ENCODE measurements around the gene POLDIP3. TPM values are rescaled to one million over a fixed set of nuclear protein-coding genes. Genes with fewer than 3 reads are reported as not detected.

The POLDIP3 gene
- total RNA-seq, 5 donors from 2014 or later (not counting 1 experiment from before 2014, with no cell fraction given) = 66.5 to 83.8 (median 81.0) TPM

DNA sequence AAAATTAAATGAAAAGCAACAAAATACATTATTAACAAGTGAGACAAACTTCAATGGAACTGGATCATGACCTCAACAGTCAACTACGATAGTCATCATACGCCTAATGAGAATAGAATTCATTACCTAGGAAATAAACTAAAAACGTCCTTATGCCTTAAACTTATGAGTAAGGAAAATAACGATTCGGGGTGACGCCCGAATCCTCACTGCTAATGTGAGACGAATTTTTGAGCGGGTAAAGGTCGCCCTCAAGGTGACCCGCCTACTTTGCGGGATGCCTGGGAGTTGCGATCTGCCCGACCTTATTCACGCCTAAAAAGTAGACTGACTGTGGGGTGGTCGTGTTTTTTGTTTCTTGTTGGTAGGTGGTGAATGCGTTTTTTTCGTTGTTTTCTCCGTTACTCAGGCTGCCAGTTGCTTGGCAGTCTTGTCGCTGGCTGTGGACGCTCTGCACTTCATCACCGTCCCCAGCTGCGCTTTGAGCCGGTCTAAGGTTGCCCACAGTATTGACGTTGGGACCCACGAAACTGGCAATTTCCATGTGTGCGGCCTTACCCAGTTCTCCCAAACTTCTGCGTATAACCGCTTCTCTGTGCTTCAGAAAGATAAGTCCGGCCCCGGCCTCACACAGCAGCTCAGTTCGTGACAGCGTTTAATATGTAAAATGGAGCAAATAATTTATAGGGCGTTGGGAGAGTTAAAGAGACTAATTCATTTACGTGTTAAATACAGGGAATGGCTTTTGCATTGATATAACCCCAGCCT lies 593 bp upstream of the POLDIP3 start:
- H3K9me3 ChIP-seq = no peaks in the 10 kb centered on the region
- Mint-ChIP-seq H3K27ac (peak overlapping the region; percentile 100), H3K27me3 (no peaks in the 10 kb centered on the region), H3K9me3 (no peaks in the 10 kb centered on the region), H3K4me1 (peaks cover 47 to 54% (median 50%) of the 10 kb centered on the region in 3 donors), H3K36me3 (peaks cover 13% of the 10 kb centered on the region), H3K4me3 (peak overlapping the region; percentile 93 to 94 (median 93))
- peak overlapping the region; percentile 91 for H3K27ac ChIP-seq (ENCODE audit: low read length)
- H3K4me3 ChIP-seq (ENCODE audit: control insufficient read depth in 1 of 2, extremely low read depth in 1 of 2, low read length in 1 of 2) = peak overlapping the region; percentile 35 to 62
- ChIA-PET CTCF (interaction anchor here in 1 of 2 donors (0.8 to 1.2 kb wide), 2 partner anchors 34 to 948 kb away, joined by 3 to 4 read pairs; partner anchors contain the start of gene CYB5R3), POLR2A (interaction anchor here (0.6 to 1.8 kb wide), 10 partner anchors 24 to 525 kb away, joined by 3 to 13 read pairs (median 3); partner anchors contain the start of gene CYB5R3 (in 1 of the 2))
- peak; percentile 61 to 92 (median 86) for DNase-seq
- under 1% methylated on average over 26 of the region's 35 CpGs for WGBS (ENCODE audit: insufficient coverage)
- H3K27me3 ChIP-seq (replicated peaks in 1 of 2; ENCODE audit: control insufficient read depth in 2 of 2, extremely low read depth in 1 of 2, insufficient read depth in 2 of 2, low read length in 1 of 2) = no peaks in the 10 kb centered on the region
- ATAC-seq (replicated peaks in 1 of 4) = peak; percentile 58 to 75 (median 60)
- H3K4me1 ChIP-seq (ENCODE audit: control insufficient read depth in 1 of 2, extremely low read depth in 1 of 2, insufficient read depth in 2 of 2, low read length in 2 of 2) = peaks cover 19 to 47% of the 10 kb centered on the region in 2 experiments
- H3K36me3 ChIP-seq (ENCODE audit: control insufficient read depth in 2 of 2, extremely low read depth in 1 of 2, insufficient read depth in 1 of 2, low read length in 1 of 2) = peaks cover 0 to 19% of the 10 kb centered on the region in 2 donors

- H3K9me3 ChIP-seq = no peaks in the 10 kb centered on the region
- H3K27me3 Mint-ChIP-seq = no peaks in the 10 kb centered on the region
- H3K4me1 Mint-ChIP-seq = peaks cover 59 to 68% (median 62%) of the 10 kb centered on the region in 3 donors
- peaks cover 26 to 61% of the 10 kb centered on the region in 2 experiments for H3K4me1 ChIP-seq (ENCODE audit: control insufficient read depth in 1 of 2, extremely low read depth in 1 of 2, insufficient read depth in 2 of 2, low read length in 2 of 2)
- H3K27ac ChIP-seq (ENCODE audit: low read length) = peak overlapping the region; percentile 91
- peaks cover 0 to 18% of the 10 kb centered on the region in 2 donors for H3K36me3 ChIP-seq (ENCODE audit: control insufficient read depth in 2 of 2, extremely low read depth in 1 of 2, insufficient read depth in 1 of 2, low read length in 1 of 2)
- no peaks in the 10 kb centered on the region for H3K9me3 Mint-ChIP-seq
- peak in 3 of 4 experiments; percentile 1 to 3 (median 3) for ATAC-seq (replicated peaks in 1 of 4)
- ChIA-PET POLR2A (interaction anchor here in 1 of 2 donors (0.8 to 1.8 kb wide), 3 partner anchors 32 to 170 kb away, joined by 3 to 13 read pairs (median 4); no protein-coding TSS in a partner anchor), CTCF (interaction anchor here in 1 of 2 donors (1.2 kb wide), 1 partner anchor 947 kb away, joined by 3 read pairs; no protein-coding TSS in a partner anchor)
- peaks cover 15% of the 10 kb centered on the region for H3K36me3 Mint-ChIP-seq
- H3K27ac Mint-ChIP-seq = peak overlapping the region; percentile 93 to 94
- DNase-seq = peak in 2 of 35 experiments; percentile 4
- 8% methylated on average over 5 of the region's 10 CpGs for WGBS (ENCODE audit: insufficient coverage)
- peak overlapping the region; percentile 62 to 78 for H3K4me3 ChIP-seq (ENCODE audit: control insufficient read depth in 1 of 2, extremely low read depth in 1 of 2, low read length in 1 of 2)
- H3K27me3 ChIP-seq (replicated peaks in 1 of 2; ENCODE audit: control insufficient read depth in 2 of 2, extremely low read depth in 1 of 2, insufficient read depth in 2 of 2, low read length in 1 of 2) = no peaks in the 10 kb centered on the region
- peak overlapping the region; percentile 85 to 93 (median 90) for H3K4me3 Mint-ChIP-seq
These were observed 796 bp downstream of the POLDIP3 start for GRCh38 chr22:42613872-42614301.

DNA sequence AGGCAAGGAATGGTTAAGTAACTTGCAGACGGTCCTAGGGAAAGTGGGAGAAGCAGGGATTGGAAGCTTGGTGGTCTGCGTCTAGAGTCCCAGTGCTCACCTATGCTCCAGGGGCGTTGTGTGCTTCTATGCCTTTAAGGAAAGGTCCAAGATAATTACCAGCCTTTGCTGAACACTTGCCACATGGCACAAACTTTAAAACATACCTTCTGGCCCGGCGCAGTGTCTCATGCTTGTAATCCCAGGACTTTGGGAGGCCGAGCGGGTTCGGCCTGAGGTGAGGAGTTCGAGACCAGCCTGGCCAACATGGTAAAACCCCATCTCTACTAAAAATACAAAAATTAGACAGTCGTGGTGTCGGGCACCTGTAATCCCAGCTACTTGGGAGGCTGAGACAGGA lies 2.3 kb downstream of the POLDIP3 start:
- Mint-ChIP-seq H3K9me3 (no peaks in the 10 kb centered on the region), H3K27ac (peak overlapping the region; percentile 93 to 94), H3K4me1 (peaks cover 62 to 72% (median 65%) of the 10 kb centered on the region in 3 donors), H3K27me3 (no peaks in the 10 kb centered on the region), H3K36me3 (peaks cover 13% of the 10 kb centered on the region), H3K4me3 (peak overlapping the region; percentile 37 to 93 (median 85))
- WGBS (ENCODE audit: insufficient coverage) = 93% methylated on average over 10 of the region's 11 CpGs
- ChIA-PET POLR2A (no interaction called here), CTCF (no interaction called here)
- Histone ChIP-seq H3K27ac (ENCODE audit: low read length) (peak overlapping the region; percentile 22), H3K27me3 (replicated peaks in 1 of 2; ENCODE audit: control insufficient read depth in 2 of 2, extremely low read depth in 1 of 2, insufficient read depth in 2 of 2, low read length in 1 of 2) (no peaks in the 10 kb centered on the region), H3K4me1 (ENCODE audit: control insufficient read depth in 1 of 2, extremely low read depth in 1 of 2, insufficient read depth in 2 of 2, low read length in 2 of 2) (peaks cover 26 to 64% of the 10 kb centered on the region in 2 experiments), H3K9me3 (no peaks in the 10 kb centered on the region), H3K4me3 (ENCODE audit: control insufficient read depth in 1 of 2, extremely low read depth in 1 of 2, low read length in 1 of 2) (no peak overlapping the region), H3K36me3 (ENCODE audit: control insufficient read depth in 2 of 2, extremely low read depth in 1 of 2, insufficient read depth in 1 of 2, low read length in 1 of 2) (peaks cover 0 to 25% of the 10 kb centered on the region in 2 donors)
- ATAC-seq (replicated peaks in 1 of 4) (no peak), DNase-seq (no peak)

DNA sequence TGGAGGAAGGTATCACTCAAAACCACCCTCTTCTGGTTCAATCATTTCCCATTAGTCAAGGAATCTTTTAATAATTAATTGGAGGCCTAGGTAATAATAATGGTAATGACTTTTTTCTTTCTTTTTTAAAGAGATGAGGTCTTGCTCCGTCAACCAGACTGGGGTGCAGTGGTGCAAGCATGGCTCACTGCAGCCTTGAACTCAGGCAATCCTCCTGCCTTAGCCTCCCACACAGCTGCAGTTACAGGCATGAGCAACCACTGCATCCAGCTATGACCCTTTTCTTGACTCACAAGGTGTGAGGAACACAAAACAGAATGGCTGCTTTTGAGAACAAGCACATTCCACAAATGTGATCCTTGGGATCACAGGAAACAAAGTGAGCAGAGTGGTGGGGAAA lies 3.6 kb downstream of the POLDIP3 start:
- peak overlapping the region in 1 of 3 donors; percentile 48 for H3K4me3 Mint-ChIP-seq
- Histone ChIP-seq H3K9me3 (no peaks in the 10 kb centered on the region), H3K4me1 (ENCODE audit: control insufficient read depth in 1 of 2, extremely low read depth in 1 of 2, insufficient read depth in 2 of 2, low read length in 2 of 2) (peaks cover 26 to 66% of the 10 kb centered on the region in 2 experiments), H3K27me3 (replicated peaks in 1 of 2; ENCODE audit: control insufficient read depth in 2 of 2, extremely low read depth in 1 of 2, insufficient read depth in 2 of 2, low read length in 1 of 2) (no peaks in the 10 kb centered on the region), H3K27ac (ENCODE audit: low read length) (no peak overlapping the region), H3K36me3 (ENCODE audit: control insufficient read depth in 2 of 2, extremely low read depth in 1 of 2, insufficient read depth in 1 of 2, low read length in 1 of 2) (peaks cover 0 to 28% of the 10 kb centered on the region in 2 donors), H3K4me3 (ENCODE audit: control insufficient read depth in 1 of 2, extremely low read depth in 1 of 2, low read length in 1 of 2) (no peak overlapping the region)
- peaks cover 69 to 77% (median 72%) of the 10 kb centered on the region in 3 donors for H3K4me1 Mint-ChIP-seq
- WGBS (ENCODE audit: insufficient coverage) = no CpG with 5 or more reads among the region's 1 CpG
- no peaks in the 10 kb centered on the region for H3K27me3 Mint-ChIP-seq
- H3K9me3 Mint-ChIP-seq = no peaks in the 10 kb centered on the region
- DNase-seq (no peak), ATAC-seq (replicated peaks in 1 of 4) (no peak)
- H3K27ac Mint-ChIP-seq = peak overlapping the region in 1 of 2 donors; percentile 39
- H3K36me3 Mint-ChIP-seq = peaks cover 21% of the 10 kb centered on the region
- POLR2A ChIA-PET = no interaction called here
- CTCF ChIA-PET = no interaction called here

GRCh38 chr22:42610186-42610585 lies 4.5 kb downstream of the POLDIP3 start:
- 92% methylated on average over 4 of the region's 5 CpGs for WGBS (ENCODE audit: insufficient coverage)
- peak overlapping the region in 2 of 3 donors; percentile 9 to 48 for H3K4me3 Mint-ChIP-seq
- H3K9me3 Mint-ChIP-seq = no peaks in the 10 kb centered on the region
- H3K27me3 Mint-ChIP-seq = no peaks in the 10 kb centered on the region
- peaks cover 69 to 74% (median 73%) of the 10 kb centered on the region in 3 donors for H3K4me1 Mint-ChIP-seq
- POLR2A ChIA-PET = no interaction called here
- peaks cover 21% of the 10 kb centered on the region for H3K36me3 Mint-ChIP-seq
- no peak overlapping the region for H3K4me3 ChIP-seq (ENCODE audit: control insufficient read depth in 1 of 2, extremely low read depth in 1 of 2, low read length in 1 of 2)
- H3K27ac Mint-ChIP-seq = peak overlapping the region; percentile 58 to 80
- no peak overlapping the region for H3K27ac ChIP-seq (ENCODE audit: low read length)
- DNase-seq (no peak), ATAC-seq (replicated peaks in 1 of 4) (no peak)
- CTCF ChIA-PET = no interaction called here
- no peaks in the 10 kb centered on the region for H3K27me3 ChIP-seq (replicated peaks in 1 of 2; ENCODE audit: control insufficient read depth in 2 of 2, extremely low read depth in 1 of 2, insufficient read depth in 2 of 2, low read length in 1 of 2)
- peaks cover 22 to 59% of the 10 kb centered on the region in 2 experiments for H3K4me1 ChIP-seq (ENCODE audit: control insufficient read depth in 1 of 2, extremely low read depth in 1 of 2, insufficient read depth in 2 of 2, low read length in 2 of 2)
- H3K9me3 ChIP-seq = no peaks in the 10 kb centered on the region
- H3K36me3 ChIP-seq (ENCODE audit: control insufficient read depth in 2 of 2, extremely low read depth in 1 of 2, insufficient read depth in 1 of 2, low read length in 1 of 2) = peaks cover 5 to 33% of the 10 kb centered on the region in 2 donors

GRCh38 chr22:42608823-42609361 lies 5.8 kb downstream of the POLDIP3 start:
- CTCF ChIA-PET = no interaction called here
- WGBS (ENCODE audit: insufficient coverage) = 64% methylated on average over 3 of the region's 11 CpGs

More at GRCh38 chr22:42608823-42609361, 5.8 kb downstream of the POLDIP3 start:
- Mint-ChIP-seq H3K27ac (no peak overlapping the region), H3K27me3 (no peaks in the 10 kb centered on the region), H3K36me3 (peaks cover 21% of the 10 kb centered on the region), H3K9me3 (no peaks in the 10 kb centered on the region), H3K4me1 (peaks cover 69 to 76% (median 76%) of the 10 kb centered on the region in 3 donors), H3K4me3 (peak overlapping the region in 1 of 3 donors; percentile 27)
- H3K36me3 ChIP-seq (ENCODE audit: control insufficient read depth in 2 of 2, extremely low read depth in 1 of 2, insufficient read depth in 1 of 2, low read length in 1 of 2) = peaks cover 5 to 42% of the 10 kb centered on the region in 2 donors
- peaks cover 22 to 65% of the 10 kb centered on the region in 2 experiments for H3K4me1 ChIP-seq (ENCODE audit: control insufficient read depth in 1 of 2, extremely low read depth in 1 of 2, insufficient read depth in 2 of 2, low read length in 2 of 2)
- H3K27me3 ChIP-seq (replicated peaks in 1 of 2; ENCODE audit: control insufficient read depth in 2 of 2, extremely low read depth in 1 of 2, insufficient read depth in 2 of 2, low read length in 1 of 2) = no peaks in the 10 kb centered on the region
- H3K4me3 ChIP-seq (ENCODE audit: control insufficient read depth in 1 of 2, extremely low read depth in 1 of 2, low read length in 1 of 2) = no peak overlapping the region
- ATAC-seq (replicated peaks in 1 of 4) = no peak
- POLR2A ChIA-PET = interaction anchor here in 1 of 2 donors (1.4 kb wide), 1 partner anchor 20 kb away, joined by 3 read pairs; no protein-coding TSS in a partner anchor
- H3K9me3 ChIP-seq = no peaks in the 10 kb centered on the region
- DNase-seq = no peak
- H3K27ac ChIP-seq (ENCODE audit: low read length) = no peak overlapping the region

Data from T-cell (primary cell).